IMR-90 (cell line): ENCODE measurements around the gene SOCS3. TPM values are rescaled to one million over a fixed set of nuclear protein-coding genes. Genes with fewer than 3 reads are reported as not detected.

Experiments
- ATAC-seq: fragments of 200-7000 bp; cut with Tn5 transposase; 2 replicates; pipeline ENCODE4 v1.9.1; 2020; ENCODE audit warnings: low read depth, mild to moderate bottlenecking, moderate library complexity
- BruUV-seq: library from RNA; stranded (reverse); fragments of 400-500 nt; replicated peaks from 2 replicates; lab custom pipeline; 2021; lab: Mats Ljungman, UMichigan
- CTCF ChIA-PET: fragments of 300-600 bp; formaldehyde crosslinking; extraction: SDS; loops from one replicate; lab custom pipeline; 2021; ENCODE audit warnings: antibody characterized with exemption; lab: Yijun Ruan, JAX
- POLR2A ChIA-PET: fragments of 300-600 bp; sonication (Branson Sonifier 250); formaldehyde crosslinking; loops from one replicate; lab custom pipeline; 2022; ENCODE audit warnings: antibody characterized with exemption; ENCODE audit not compliant: unreplicated experiment; lab: Charles Lee
- DNase-seq: peaks from one replicate; pipeline ENCODE4 v3.0.0; 2013
- H2AFZ ChIP-seq: replicated peaks from 2 replicates; pipeline ENCODE3; 2013; ENCODE audit warnings: low read length, mild to moderate bottlenecking; ENCODE audit not compliant: poor library complexity
- H2AK5ac ChIP-seq: 2 replicates; pipeline ENCODE4 v1.6.1; 2013; ENCODE audit warnings: low read depth, low read length, inconsistent platforms
- H2AK9ac ChIP-seq: replicated peaks from 2 replicates; pipeline ENCODE3; 2013; ENCODE audit warnings: mild to moderate bottlenecking, low read depth, low read length, moderate library complexity; ENCODE audit not compliant: poor library complexity
- H2BK120ac ChIP-seq: 2 replicates; pipeline ENCODE4 v1.6.1; 2013; ENCODE audit warnings: low read depth, low read length, inconsistent platforms
- H2BK15ac ChIP-seq: 3 replicates; pipeline ENCODE4 v1.6.1; 2013; ENCODE audit warnings: low read depth, low read length, inconsistent platforms
- H2BK20ac ChIP-seq: 2 replicates; pipeline ENCODE4 v1.6.1; 2013; ENCODE audit warnings: low read depth, mild to moderate bottlenecking, inconsistent platforms, low read length, moderate library complexity
- H2BK5ac ChIP-seq: 2 replicates; pipeline ENCODE4 v1.6.1; 2013; ENCODE audit warnings: mild to moderate bottlenecking, low read depth, low read length, inconsistent platforms; ENCODE audit not compliant: poor library complexity, severe bottlenecking
- H3K14ac ChIP-seq: replicated peaks from 2 replicates; pipeline ENCODE4 v1.6.1; 2013; ENCODE audit warnings: low read depth, low read length, inconsistent platforms
- H3K18ac ChIP-seq: 2 replicates; pipeline ENCODE4 v1.6.1; 2013; ENCODE audit warnings: low read depth, low read length, control low read depth
- H3K23ac ChIP-seq: 2 replicates; pipeline ENCODE4 v1.6.1; 2013; ENCODE audit warnings: low read depth, low read length, inconsistent platforms
- H3K27ac ChIP-seq: 2 replicates; pipeline ENCODE4 v1.5.1; 2013; ENCODE audit warnings: mild to moderate bottlenecking, control low read depth, low read length; ENCODE audit not compliant: insufficient read depth
- H3K27me3 ChIP-seq: 2 replicates; pipeline ENCODE4 v1.6.1; 2013; ENCODE audit warnings: low read length; ENCODE audit not compliant: control insufficient read depth, insufficient read depth
- H3K36me3 ChIP-seq: 2 replicates; pipeline ENCODE4 v1.6.1; 2013; ENCODE audit warnings: low read length, mixed read lengths; ENCODE audit not compliant: control insufficient read depth, insufficient read depth
- H3K4ac ChIP-seq: 2 replicates; pipeline ENCODE4 v1.6.1; 2013; ENCODE audit warnings: low read depth, low read length, inconsistent platforms
- H3K4me1 ChIP-seq: 2 replicates; pipeline ENCODE4 v1.6.1; 2013; ENCODE audit warnings: low read length, mixed read lengths; ENCODE audit not compliant: control insufficient read depth, insufficient read depth
- H3K4me2 ChIP-seq: 2 replicates; pipeline ENCODE4 v1.6.1; 2013; ENCODE audit warnings: low read depth, mild to moderate bottlenecking, control low read depth, low read length, moderate library complexity
- H3K4me3 ChIP-seq: 2 replicates; pipeline ENCODE4 v1.5.1; 2013; ENCODE audit warnings: low read depth, mild to moderate bottlenecking, control low read depth, low read length, moderate library complexity; ENCODE audit not compliant: insufficient read depth
- H3K56ac ChIP-seq: 2 replicates; pipeline ENCODE4 v1.6.1; 2013; ENCODE audit warnings: low read length, inconsistent platforms; ENCODE audit not compliant: insufficient read depth; ENCODE audit errors: extremely low read depth
- H3K79me1 ChIP-seq, 2 experiments: 2 replicates each; pipeline ENCODE4 v1.6.1; 2013; ENCODE audit warnings: low read length in 2 of 2, inconsistent platforms in 1 of 2, low read depth in 1 of 2
- H3K9ac ChIP-seq: 2 replicates; pipeline ENCODE4 v1.6.1; 2013; ENCODE audit warnings: low read depth, low read length, control low read depth
- H3K9me1 ChIP-seq: 2 replicates; pipeline ENCODE4 v1.6.1; 2013; ENCODE audit warnings: low read length, inconsistent platforms; ENCODE audit not compliant: insufficient read depth
- H3K9me3 ChIP-seq: 2 replicates; pipeline ENCODE4 v1.6.1; 2013; ENCODE audit warnings: low read length; ENCODE audit not compliant: control insufficient read depth, insufficient read depth
- H4K20me1 ChIP-seq: 2 replicates; pipeline ENCODE4 v1.6.1; 2013; ENCODE audit warnings: low read length, inconsistent platforms; ENCODE audit not compliant: insufficient read depth
- H4K5ac ChIP-seq: 2 replicates; pipeline ENCODE4 v1.6.1; 2013; ENCODE audit warnings: mild to moderate bottlenecking, low read depth, low read length, control low read depth
- H4K8ac ChIP-seq, 2 experiments: 2 replicates each; pipeline ENCODE4 v1.6.1; 2013; ENCODE audit warnings: low read depth in 2 of 2, low read length in 2 of 2, control low read depth in 1 of 2, inconsistent platforms in 1 of 2
- H4K91ac ChIP-seq: 2 replicates; pipeline ENCODE4 v1.6.1; 2013; ENCODE audit warnings: low read depth, low read length, inconsistent platforms; ENCODE audit not compliant: insufficient read depth
- CEBPB ChIP-seq: IDR thresholded peaks from 2 replicates; pipeline ENCODE4 v1.6.1; 2012; ENCODE audit warnings: low read depth, low read length, improper control_type of control experiment
- CHD1 ChIP-seq: IDR thresholded peaks from 2 replicates; pipeline ENCODE4 v1.6.1; 2012; ENCODE audit warnings: low read depth, low read length, improper control_type of control experiment
- CTCF ChIP-seq: conservative IDR thresholded peaks from 2 replicates; pipeline ENCODE4 v1.5.1; 2012; ENCODE audit warnings: mild to moderate bottlenecking, low read depth, low read length, improper control_type of control experiment
- ELK1 ChIP-seq: fragments of 150-350 bp; IDR thresholded peaks from 2 replicates; pipeline ENCODE4 v1.6.1; 2016; ENCODE audit warnings: low read depth, mild to moderate bottlenecking, low read length, moderate library complexity, borderline replicate concordance
- MAFK ChIP-seq: IDR thresholded peaks from 2 replicates; pipeline ENCODE4 v1.6.1; 2012; ENCODE audit warnings: low read depth, low read length, improper control_type of control experiment
- NFE2L2 ChIP-seq: fragments of 150-350 bp; IDR thresholded peaks from 2 replicates; pipeline ENCODE4 v1.6.1; 2016; ENCODE audit warnings: low read depth, mild to moderate bottlenecking, low read length
- POLR2A ChIP-seq: IDR thresholded peaks from 2 replicates; pipeline ENCODE4 v1.6.1; 2012; ENCODE audit warnings: mild to moderate bottlenecking, low read depth, low read length
- RAD21 ChIP-seq: IDR thresholded peaks from 2 replicates; pipeline ENCODE4 v1.6.1; 2012; ENCODE audit warnings: low read length, improper control_type of control experiment
- RFX5 ChIP-seq: IDR thresholded peaks from 2 replicates; pipeline ENCODE4 v1.8.0; 2012; ENCODE audit warnings: low read depth, mild to moderate bottlenecking, low read length, moderate library complexity
- SMC3 ChIP-seq: fragments of 150-350 bp; IDR thresholded peaks from 2 replicates; pipeline ENCODE4 v1.6.1; 2016; ENCODE audit warnings: low read depth, mild to moderate bottlenecking, antibody characterized with exemption, low read length, moderate library complexity
- USF2 ChIP-seq: fragments of 150-350 bp; IDR thresholded peaks from 2 replicates; pipeline ENCODE4 v1.6.1; 2017; ENCODE audit warnings: mild to moderate bottlenecking, antibody characterized with exemption, low read length, low read depth
- WGBS, 2 experiments: methylation state at CpG; one replicate each; pipeline versions ENCODE4 v1.1.5 to v1.1.7; 2013; ENCODE audit warnings: missing lambda C conversion rate in 2 of 2; ENCODE audit not compliant: insufficient read length in 1 of 2; ENCODE audit errors: extremely low coverage in 2 of 2; 5-methylcytosine and 5-hydroxymethylcytosine counted together
- dilution Hi-C: fragments of 300-500 bp; cut with HindIII; formaldehyde crosslinking; loops from one replicate; pipeline ENCODE4 v1.14.3; 2018; ENCODE audit warnings: low sequenced_read_pairs; ENCODE audit not compliant: unreplicated experiment
- in situ Hi-C: fragments of 300-500 bp; cut with MboI; formaldehyde crosslinking; loops from 3 replicates; pipeline ENCODE4 v1.14.3; 2019; ENCODE audit warnings: low sequenced_read_pairs, inconsistent platforms, mixed read lengths
- intact Hi-C: fragments of 100-400 bp; cut with micrococcal nuclease; formaldehyde crosslinking; loops from 2 replicates; pipeline ENCODE4 v1.10.0; 2022
- polyA plus RNA-seq, 3 experiments: library from polyadenylated mRNA; depleted of rRNA; stranded (reverse); fragments of >200 nt; gene quantifications; 2 replicates each; pipeline ENCODE4 v1.2.3, GENCODE V29; 2012; ENCODE audit warnings: low replicate concordance in 1 of 3
- total RNA-seq: library from RNA; depleted of rRNA; stranded (reverse); fragments of >200 nt; gene quantifications from 2 replicates; pipeline ENCODE4 v1.2.3, GENCODE V29; 2012

SOCS3 gene
- total and polyA plus RNA-seq, 2 of the 4 experiments (the other 2 are of a cell fraction), result 19.2 to 19.9 TPM

GRCh38 chr17:78366109-78366848, 6.4 kb upstream of the SOCS3 start (continued):
- TF ChIP-seq MAFK (no peak), RAD21 (no peak)

GRCh38 chr17:78365561-78366108, 5.8 kb upstream of the SOCS3 start:
- Histone ChIP-seq H3K56ac (no peak overlapping the region), H3K9ac (peak overlapping the region; percentile 12; the same call in 1 of the 2 replicates), H2AK9ac (peak overlapping the region; percentile 17), H4K8ac (peak overlapping the region; percentile 11 to 72; a peak in 1 of 4 replicates), H4K91ac (peak overlapping the region; percentile 78; the same call in 1 of the 2 replicates), H3K27ac (peak overlapping the region; percentile 51; the same call in 1 of the 2 replicates), H3K18ac (peak overlapping the region; percentile 21; the same call in 1 of the 2 replicates), H3K9me3 (no peaks in the 10 kb centered on the region), H3K23ac (no peak overlapping the region), H3K14ac (peak overlapping the region; percentile 22; the same call in 1 of the 2 replicates), H3K4ac (peak overlapping the region; percentile 34), H3K9me1 (no peaks in the 10 kb centered on the region), H3K4me1 (peaks cover 12% of the 10 kb centered on the region; the same call in 1 of the 2 replicates), H3K4me2 (no peak overlapping the region; the same call in 1 of the 2 replicates), H4K20me1 (no peaks in the 10 kb centered on the region), H2AFZ (peak overlapping the region; percentile 82), H3K4me3 (no peak overlapping the region), H2BK15ac (0 out of 3 replicates have a peak overlapping the region, but pooled peaks have one; percentile 36), H3K79me1 (no peaks in the 10 kb centered on the region; a peak in 1 of 4 replicates), H4K5ac (peak overlapping the region; percentile 26; the same call in 1 of the 2 replicates), H2BK5ac (no peak overlapping the region), H3K36me3 (no peaks in the 10 kb centered on the region), H2BK20ac (peak overlapping the region; percentile 17; the same call in 1 of the 2 replicates), H3K27me3 (no peaks in the 10 kb centered on the region), H2BK120ac (peak overlapping the region; percentile 59), H2AK5ac (0 out of 2 replicates have a peak overlapping the region, but pooled peaks have one; percentile 76)
- DNase-seq (no peak), ATAC-seq (peak; percentile 59)
- no TSS peak for BruUV-seq
- intact Hi-C loops, result no loop called here
- ChIA-PET POLR2A (no interaction called here), CTCF (no interaction called here)
- 52% methylated on average over 3 of the region's 16 CpGs; no CpG with 5 or more reads in 1 of the 2 experiments for WGBS, 2 experiments
- in situ Hi-C loops, result no loop called here
- dilution Hi-C loops, result no loop called here
- no peak for TF ChIP-seq POLR2A
- no peak for TF ChIP-seq USF2
- no peak for TF ChIP-seq CHD1
- no peak for TF ChIP-seq CEBPB
- no peak for TF ChIP-seq NFE2L2
- no peak for TF ChIP-seq MAFK
- no peak for TF ChIP-seq RFX5
- TF ChIP-seq ELK1, result no peak
- TF ChIP-seq SMC3, result no peak
- no peak for TF ChIP-seq CTCF
